H9 (cell line): ENCODE data around the gene HIF1A. TPM values are rescaled to one million over a fixed set of nuclear protein-coding genes. Genes with fewer than 3 reads are reported as not detected.
A peak's percentile ranks its signal among the peaks of the same experiment; 100 is the strongest.

Source experiments
- DNase-seq: peaks from one replicate; pipeline ENCODE4 v3.0.0-alpha.2; 2017
- H2AFZ ChIP-seq: one replicate; pipeline ENCODE4 v1.6.1; 2013; ENCODE audit warnings: mild to moderate bottlenecking, low read length, control low read depth, moderate library complexity
- H2AK5ac ChIP-seq: 2 replicates; pipeline ENCODE4 v1.6.1; 2013; ENCODE audit warnings: low read length, control low read depth, mixed read lengths; ENCODE audit not compliant: insufficient read length
- H2BK120ac ChIP-seq: one replicate; pipeline ENCODE4 v1.6.1; 2013; ENCODE audit warnings: low read depth, mild to moderate bottlenecking, low read length, control low read depth, inconsistent platforms; ENCODE audit not compliant: poor library complexity, severe bottlenecking
- H2BK12ac ChIP-seq: 2 replicates; pipeline ENCODE4 v1.6.1; 2013; ENCODE audit warnings: low read length, control low read depth, mixed read lengths, low read depth; ENCODE audit not compliant: insufficient read length
- H2BK15ac ChIP-seq: 2 replicates; pipeline ENCODE4 v1.6.1; 2013; ENCODE audit warnings: low read depth, low read length, control low read depth
- H2BK20ac ChIP-seq: one replicate; pipeline ENCODE4 v1.6.1; 2013; ENCODE audit warnings: low read depth, mild to moderate bottlenecking, low read length, control low read depth, inconsistent platforms; ENCODE audit not compliant: poor library complexity, severe bottlenecking
- H2BK5ac ChIP-seq: 2 replicates; pipeline ENCODE4 v1.6.1; 2013; ENCODE audit warnings: low read length, control low read depth, mixed read lengths; ENCODE audit not compliant: insufficient read length
- H3K14ac ChIP-seq: 2 replicates; pipeline ENCODE4 v1.6.1; 2013; ENCODE audit warnings: low read length, control low read depth; ENCODE audit not compliant: insufficient read depth
- H3K18ac ChIP-seq: 2 replicates; pipeline ENCODE4 v1.6.1; 2013; ENCODE audit warnings: low read depth, mild to moderate bottlenecking, mixed read lengths, low read length, control low read depth; ENCODE audit not compliant: insufficient read length
- H3K23ac ChIP-seq: 2 replicates; pipeline ENCODE4 v1.6.1; 2013; ENCODE audit warnings: low read length, control low read depth, mixed read lengths, low read depth; ENCODE audit not compliant: insufficient read length
- H3K23me2 ChIP-seq: 2 replicates; pipeline ENCODE4 v1.6.1; 2013; ENCODE audit warnings: low read depth, mild to moderate bottlenecking, mixed read lengths, low read length, control low read depth; ENCODE audit not compliant: insufficient read length, poor library complexity, severe bottlenecking
- H3K27ac ChIP-seq: 2 replicates; pipeline ENCODE4 v1.5.1; 2013; ENCODE audit warnings: low read length, control low read depth, mixed read lengths, low read depth; ENCODE audit not compliant: insufficient read length
- H3K27me3 ChIP-seq: 2 replicates; pipeline ENCODE4 v1.6.1; 2013; ENCODE audit warnings: low read length, control low read depth, inconsistent platforms; ENCODE audit not compliant: insufficient read depth
- H3K4ac ChIP-seq: 2 replicates; pipeline ENCODE4 v1.6.1; 2013; ENCODE audit warnings: low read depth, mild to moderate bottlenecking, control low read depth, inconsistent platforms, low read length, moderate library complexity
- H3K4me1 ChIP-seq: 2 replicates; pipeline ENCODE4 v1.6.1; 2013; ENCODE audit warnings: low read length, control low read depth, inconsistent platforms; ENCODE audit not compliant: insufficient read depth
- H3K4me2 ChIP-seq: 2 replicates; pipeline ENCODE4 v1.6.1; 2013; ENCODE audit warnings: low read length, control low read depth, mixed read lengths; ENCODE audit not compliant: insufficient read length, insufficient read depth
- H3K56ac ChIP-seq: 2 replicates; pipeline ENCODE4 v1.6.1; 2013; ENCODE audit warnings: low read depth, mild to moderate bottlenecking, mixed read lengths, low read length, control low read depth; ENCODE audit not compliant: insufficient read length
- H3K79me1 ChIP-seq: 2 replicates; pipeline ENCODE4 v1.6.1; 2013; ENCODE audit warnings: low read depth, mild to moderate bottlenecking, moderate library complexity, low read length, control low read depth, inconsistent platforms; ENCODE audit not compliant: insufficient read depth, poor library complexity, severe bottlenecking
- H3K79me2 ChIP-seq: 2 replicates; pipeline ENCODE4 v1.6.1; 2013; ENCODE audit warnings: low read length, control low read depth, inconsistent platforms; ENCODE audit not compliant: insufficient read depth
- H3K9ac ChIP-seq: 2 replicates; pipeline ENCODE4 v1.6.1; 2013; ENCODE audit warnings: low read length, control low read depth, mixed read lengths; ENCODE audit not compliant: insufficient read length; ENCODE audit errors: extremely low read depth
- H3K9me3 ChIP-seq: one replicate; pipeline ENCODE4 v1.6.1; 2013; ENCODE audit warnings: low read depth, low read length, inconsistent platforms; ENCODE audit not compliant: control insufficient read depth
- H3T11ph ChIP-seq: one replicate; pipeline ENCODE4 v1.6.1; 2013; ENCODE audit warnings: mild to moderate bottlenecking, low read length, control low read depth, inconsistent platforms
- H4K20me1 ChIP-seq: one replicate; pipeline ENCODE4 v1.6.1; 2013; ENCODE audit not compliant: control insufficient read depth, insufficient read length, insufficient read depth
- H4K5ac ChIP-seq: 2 replicates; pipeline ENCODE4 v1.6.1; 2013; ENCODE audit warnings: low read depth, mild to moderate bottlenecking, mixed read lengths, low read length, control low read depth; ENCODE audit not compliant: insufficient read length
- H4K8ac ChIP-seq: replicated peaks from 2 replicates; pipeline ENCODE4 v1.6.1; 2013; ENCODE audit warnings: low read length, control low read depth, mixed read lengths, low read depth; ENCODE audit not compliant: insufficient read length
- H4K91ac ChIP-seq: 2 replicates; pipeline ENCODE4 v1.6.1; 2013; ENCODE audit warnings: low read depth, mild to moderate bottlenecking, moderate library complexity, mixed read lengths, low read length, control low read depth; ENCODE audit not compliant: insufficient read length
- H3K27ac Mint-ChIP-seq, 3 experiments: 2 replicates in 2 of 3; 3 replicates in 1 of 3; pipeline ENCODE4 v1.8.0; 2020 to 2021; ENCODE audit warnings: mixed read lengths in 3 of 3, mild to moderate bottlenecking in 1 of 3, moderate library complexity in 1 of 3
- H3K27me3 Mint-ChIP-seq: 2 replicates; pipeline ENCODE4 v1.8.0; 2021; ENCODE audit warnings: low read depth, mild to moderate bottlenecking, moderate library complexity, mixed read lengths
- H3K36me3 Mint-ChIP-seq, 3 experiments: 2 replicates in 2 of 3; 3 replicates in 1 of 3; pipeline ENCODE4 v1.8.0; 2020 to 2021; ENCODE audit warnings: low read depth in 3 of 3, mixed read lengths in 3 of 3; ENCODE audit not compliant: insufficient read depth in 1 of 3
- H3K4me1 Mint-ChIP-seq, 2 experiments: 2 replicates each; pipeline ENCODE4 v1.8.0; 2020; ENCODE audit warnings: mixed read lengths in 2 of 2
- H3K4me3 Mint-ChIP-seq, 2 experiments: 2 replicates in 1 of 2; 3 replicates in 1 of 2; pipeline ENCODE4 v1.8.0; 2020 to 2021; ENCODE audit warnings: mild to moderate bottlenecking in 2 of 2, mixed read lengths in 2 of 2, moderate library complexity in 1 of 2
- H3K9me3 Mint-ChIP-seq, 2 experiments: 2 replicates in 1 of 2; 3 replicates in 1 of 2; pipeline ENCODE4 v1.8.0; 2020; ENCODE audit warnings: mild to moderate bottlenecking in 2 of 2, mixed read lengths in 2 of 2, moderate library complexity in 1 of 2
- WGBS: extraction: QIAGEN DNeasy Blood & Tissue Kit; methylation state at CpG from one replicate; pipeline ENCODE4 v1.1.7; 2013; ENCODE audit warnings: missing lambda C conversion rate, low lambda C conversion rate, mixed read lengths; ENCODE audit not compliant: insufficient read length; ENCODE audit errors: extremely low coverage; 5-methylcytosine and 5-hydroxymethylcytosine counted together
- total RNA-seq: library from RNA; stranded (reverse); gene quantifications from 2 replicates; pipeline ENCODE4 v1.2.1, GENCODE V29; 2021
- TF ChIP-seq, protein P1 (sequence below): fragments of 200-600 bp; sonication (generic); conservative IDR thresholded peaks from 3 replicates; pipeline ENCODE4 v1.8.0; 2021; ENCODE audit warnings: antibody characterized with exemption, mild to moderate bottlenecking

The HIF1A gene
- total RNA-seq, 1 experiment from 2014 or later, result 154 TPM

DNA sequence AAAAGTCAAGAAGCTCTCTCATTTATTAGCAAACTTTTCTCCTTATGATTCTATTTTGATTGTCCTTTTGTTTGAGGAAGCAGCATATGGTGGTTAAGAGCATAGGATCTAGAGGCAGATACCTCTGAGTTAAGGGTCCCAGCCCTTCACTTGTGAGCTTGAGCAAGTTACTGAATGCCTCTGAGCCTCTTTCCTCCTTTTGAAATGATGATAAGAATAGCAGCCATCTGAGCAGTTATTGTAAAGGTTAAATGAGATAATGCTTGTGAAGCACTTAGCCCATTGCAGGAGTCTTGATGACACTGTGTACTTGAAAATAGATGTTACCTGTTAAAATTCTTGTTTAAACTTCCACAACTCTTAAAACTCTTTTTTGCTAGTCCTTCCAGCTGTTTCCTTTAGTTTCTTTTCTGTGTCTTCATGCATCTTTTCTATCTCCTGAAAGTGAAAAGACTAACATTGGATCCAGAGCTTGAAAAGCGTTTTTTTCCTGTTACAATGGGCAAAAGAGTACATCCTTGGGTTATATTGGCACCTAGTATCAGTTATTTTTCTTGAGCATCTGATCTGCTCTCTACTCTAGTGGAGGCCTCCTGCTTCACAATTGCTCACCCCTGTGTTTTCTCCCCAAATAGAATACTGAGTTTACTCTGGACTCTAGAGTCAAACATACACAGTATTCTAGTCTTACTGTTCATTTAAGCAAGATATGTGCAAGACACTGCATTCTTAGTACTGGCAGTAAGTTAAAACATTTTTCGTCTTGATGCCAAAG lies 3.1 kb downstream of the HIF1A start:
- peaks cover 0 to 2% of the 10 kb centered on the region in 2 experiments; a peak in 1 of 5 replicates for H3K9me3 Mint-ChIP-seq
- Histone ChIP-seq H3T11ph (no peak overlapping the region), H2AFZ (no peak overlapping the region), H4K20me1 (no peaks in the 10 kb centered on the region), H2BK120ac (no peak overlapping the region), H2AK5ac (no peak overlapping the region), H3K18ac (no peak overlapping the region), H3K23me2 (no peaks in the 10 kb centered on the region), H3K56ac (no peak overlapping the region), H3K79me1 (no peaks in the 10 kb centered on the region), H3K9me3 (no peaks in the 10 kb centered on the region), H2BK20ac (no peak overlapping the region), H4K91ac (no peak overlapping the region), H3K4me1 (peaks cover 3% of the 10 kb centered on the region), H3K9ac (peak overlapping the region; percentile 51), H4K8ac (no peak overlapping the region), H3K23ac (no peak overlapping the region), H3K79me2 (peaks cover 54% of the 10 kb centered on the region), H3K14ac (no peak overlapping the region), H2BK15ac (no peak overlapping the region), H2BK12ac (no peak overlapping the region), H4K5ac (no peak overlapping the region), H3K27ac (no peak overlapping the region), H3K4ac (no peak overlapping the region), H3K27me3 (no peaks in the 10 kb centered on the region), H3K4me2 (peak overlapping the region; percentile 85), H2BK5ac (no peak overlapping the region)
- H3K27me3 Mint-ChIP-seq, result no peaks in the 10 kb centered on the region
- DNase-seq, result no peak
- H3K4me1 Mint-ChIP-seq, result peaks cover 52 to 61% of the 10 kb centered on the region in 2 experiments
- peaks cover 7 to 13% (median 11%) of the 10 kb centered on the region in 3 experiments; a peak in 6 of 7 replicates for H3K36me3 Mint-ChIP-seq
- peak overlapping the region in 2 of 3 experiments; percentile 40 to 71; a peak in 3 of 7 replicates for H3K27ac Mint-ChIP-seq
- peak overlapping the region; percentile 97 to 99 for H3K4me3 Mint-ChIP-seq
- TF ChIP-seq, protein P1, sequence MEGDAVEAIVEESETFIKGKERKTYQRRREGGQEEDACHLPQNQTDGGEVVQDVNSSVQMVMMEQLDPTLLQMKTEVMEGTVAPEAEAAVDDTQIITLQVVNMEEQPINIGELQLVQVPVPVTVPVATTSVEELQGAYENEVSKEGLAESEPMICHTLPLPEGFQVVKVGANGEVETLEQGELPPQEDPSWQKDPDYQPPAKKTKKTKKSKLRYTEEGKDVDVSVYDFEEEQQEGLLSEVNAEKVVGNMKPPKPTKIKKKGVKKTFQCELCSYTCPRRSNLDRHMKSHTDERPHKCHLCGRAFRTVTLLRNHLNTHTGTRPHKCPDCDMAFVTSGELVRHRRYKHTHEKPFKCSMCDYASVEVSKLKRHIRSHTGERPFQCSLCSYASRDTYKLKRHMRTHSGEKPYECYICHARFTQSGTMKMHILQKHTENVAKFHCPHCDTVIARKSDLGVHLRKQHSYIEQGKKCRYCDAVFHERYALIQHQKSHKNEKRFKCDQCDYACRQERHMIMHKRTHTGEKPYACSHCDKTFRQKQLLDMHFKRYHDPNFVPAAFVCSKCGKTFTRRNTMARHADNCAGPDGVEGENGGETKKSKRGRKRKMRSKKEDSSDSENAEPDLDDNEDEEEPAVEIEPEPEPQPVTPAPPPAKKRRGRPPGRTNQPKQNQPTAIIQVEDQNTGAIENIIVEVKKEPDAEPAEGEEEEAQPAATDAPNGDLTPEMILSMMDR, result no peak
- no CpG with 5 or more reads among the region's 2 CpGs for WGBS
